ENCODE measurements around the gene CAPN10.
A peak's percentile ranks its signal among the peaks of the same experiment; 100 is the strongest.

CAPN10 gene

DNA sequence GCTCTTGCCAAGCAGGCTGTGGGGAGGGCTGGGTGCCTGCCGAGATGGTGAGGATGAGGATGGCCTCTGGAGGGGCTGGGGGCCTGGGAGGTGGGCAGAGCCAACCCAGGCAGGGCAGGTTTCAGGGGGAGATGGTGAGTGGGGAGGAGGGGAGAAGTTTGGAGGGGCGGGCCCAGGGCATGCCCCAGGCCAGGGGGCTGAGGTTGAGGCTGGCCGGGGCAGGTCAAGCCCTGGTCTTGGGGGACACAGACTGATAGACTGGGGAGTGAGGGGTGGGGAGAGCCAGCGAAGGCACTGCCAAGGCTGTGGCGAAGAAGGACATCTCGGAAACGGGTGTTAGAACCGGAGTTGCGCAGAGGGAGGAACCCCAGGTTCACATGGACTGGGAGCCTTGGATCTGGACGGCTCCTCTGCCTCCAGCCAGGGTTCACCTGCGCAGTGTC lies 12.6 kb downstream of the CAPN10 start:
- H3K4me1 ChIP-seq: peaks cover 0 to 26% (median 21%) of the 10 kb centered on the region in 4 donors
- intact Hi-C loops (cut with DNase I; ENCODE audit: low total_unique reads): loop anchor here (10.0 kb wide), 1 partner anchor 556 kb away; the partner anchor contains the start of gene PPP1R7
- TF ChIP-seq, protein P1, sequence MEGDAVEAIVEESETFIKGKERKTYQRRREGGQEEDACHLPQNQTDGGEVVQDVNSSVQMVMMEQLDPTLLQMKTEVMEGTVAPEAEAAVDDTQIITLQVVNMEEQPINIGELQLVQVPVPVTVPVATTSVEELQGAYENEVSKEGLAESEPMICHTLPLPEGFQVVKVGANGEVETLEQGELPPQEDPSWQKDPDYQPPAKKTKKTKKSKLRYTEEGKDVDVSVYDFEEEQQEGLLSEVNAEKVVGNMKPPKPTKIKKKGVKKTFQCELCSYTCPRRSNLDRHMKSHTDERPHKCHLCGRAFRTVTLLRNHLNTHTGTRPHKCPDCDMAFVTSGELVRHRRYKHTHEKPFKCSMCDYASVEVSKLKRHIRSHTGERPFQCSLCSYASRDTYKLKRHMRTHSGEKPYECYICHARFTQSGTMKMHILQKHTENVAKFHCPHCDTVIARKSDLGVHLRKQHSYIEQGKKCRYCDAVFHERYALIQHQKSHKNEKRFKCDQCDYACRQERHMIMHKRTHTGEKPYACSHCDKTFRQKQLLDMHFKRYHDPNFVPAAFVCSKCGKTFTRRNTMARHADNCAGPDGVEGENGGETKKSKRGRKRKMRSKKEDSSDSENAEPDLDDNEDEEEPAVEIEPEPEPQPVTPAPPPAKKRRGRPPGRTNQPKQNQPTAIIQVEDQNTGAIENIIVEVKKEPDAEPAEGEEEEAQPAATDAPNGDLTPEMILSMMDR (IDR thresholded peaks at IDR 0.05): no peak

DNA sequence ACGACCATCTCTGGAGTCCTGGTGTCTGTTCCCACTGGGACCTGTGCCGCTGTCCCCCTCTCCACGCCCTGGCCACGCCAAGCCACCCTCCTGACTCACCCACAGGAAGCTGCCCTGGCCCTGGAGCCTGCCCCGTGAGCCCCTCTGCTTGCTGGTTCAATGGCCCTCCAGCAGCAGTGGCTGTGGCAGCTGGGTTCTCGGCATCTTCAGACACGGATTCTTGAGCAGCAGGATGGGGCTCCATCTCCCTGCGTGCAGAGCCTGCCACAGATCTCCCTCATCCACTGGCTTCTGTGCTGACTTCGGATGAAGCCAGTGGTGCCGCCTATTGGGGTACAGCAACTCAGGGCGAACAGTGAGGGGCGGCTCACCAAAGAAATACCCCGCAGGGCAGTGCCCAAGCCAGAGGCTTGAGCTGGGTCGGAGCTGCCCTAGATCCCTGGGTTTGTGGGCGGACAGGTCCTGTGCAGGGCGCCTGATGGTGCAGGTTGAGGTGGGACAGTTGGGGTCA lies 14.0 kb downstream of the CAPN10 start:
- Histone ChIP-seq H3K4me3 (no peak overlapping the region), H3K36me3 (peaks cover 13 to 50% (median 24%) of the 10 kb centered on the region in 3 donors), H3K27me3 (no peaks in the 10 kb centered on the region), H3K4me1 (peaks cover 0 to 23% (median 17%) of the 10 kb centered on the region in 4 donors), H3K9me3 (no peaks in the 10 kb centered on the region), H3K27ac (no peak overlapping the region)
- TF ChIP-seq, protein P1 (IDR thresholded peaks at IDR 0.05): no peak
- DNase-seq: peak in 1 of 2 donors; percentile 53
- intact Hi-C loops (cut with DNase I; ENCODE audit: low total_unique reads): no loop called here

More for the DNA sequence above, 12.6 kb downstream of the CAPN10 start:
- no peak overlapping the region for H3K4me3 ChIP-seq
- peak in 1 of 2 donors; percentile 58 for DNase-seq
- no peaks in the 10 kb centered on the region for H3K27me3 ChIP-seq
- H3K36me3 ChIP-seq: peaks cover 13 to 60% (median 30%) of the 10 kb centered on the region in 3 donors
- no peak overlapping the region for H3K27ac ChIP-seq
- H3K9me3 ChIP-seq: no peaks in the 10 kb centered on the region

DNA sequence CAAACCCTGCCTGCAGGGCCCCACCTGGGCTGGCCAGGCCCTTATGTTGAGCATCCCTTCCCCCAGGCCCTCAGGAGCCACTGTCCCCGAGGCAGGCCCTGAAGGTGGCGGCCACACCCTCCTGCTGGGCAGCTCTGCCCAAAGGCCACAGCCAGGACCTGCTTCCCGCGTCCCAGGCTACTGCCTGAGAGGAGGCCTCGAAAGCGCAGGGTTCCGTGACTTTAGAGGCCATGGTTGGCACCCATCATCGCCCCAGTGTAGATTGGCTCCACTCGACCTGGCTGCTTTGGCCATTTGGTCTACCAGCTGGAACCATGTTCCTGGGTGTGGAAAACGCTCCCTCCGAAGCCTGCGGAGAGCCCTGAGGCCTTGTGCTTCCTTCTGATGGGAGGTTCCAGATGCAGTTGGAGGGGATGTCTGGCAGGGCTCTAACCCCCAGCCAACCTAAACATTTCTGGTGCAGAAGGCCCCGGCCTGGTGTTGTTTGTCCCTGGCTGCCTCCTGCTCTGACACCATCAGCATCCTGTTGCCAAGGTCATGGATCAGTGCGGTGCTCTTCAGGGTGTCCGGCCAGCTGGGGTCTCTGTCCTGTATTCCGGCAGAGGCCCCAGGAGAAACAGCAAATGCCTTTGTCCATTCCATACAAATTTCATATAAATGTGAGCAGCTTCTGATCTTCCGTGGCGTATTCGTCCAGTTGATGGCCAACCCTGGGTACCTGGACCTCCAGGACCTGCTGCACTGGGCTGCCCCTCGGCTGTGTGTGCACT lies 14.7 kb downstream of the CAPN10 start:
- Histone ChIP-seq H3K9me3 (no peaks in the 10 kb centered on the region), H3K4me1 (peaks cover 0 to 15% (median 9%) of the 10 kb centered on the region in 4 donors), H3K27me3 (no peaks in the 10 kb centered on the region), H3K4me3 (no peak overlapping the region), H3K36me3 (peaks cover 13 to 50% (median 22%) of the 10 kb centered on the region in 3 donors), H3K27ac (no peak overlapping the region)
- DNase-seq: peak in 1 of 2 donors; percentile 53
- TF ChIP-seq, protein P1 (IDR thresholded peaks at IDR 0.05): no peak
- intact Hi-C loops (cut with DNase I; ENCODE audit: low total_unique reads): no loop called here

DNA sequence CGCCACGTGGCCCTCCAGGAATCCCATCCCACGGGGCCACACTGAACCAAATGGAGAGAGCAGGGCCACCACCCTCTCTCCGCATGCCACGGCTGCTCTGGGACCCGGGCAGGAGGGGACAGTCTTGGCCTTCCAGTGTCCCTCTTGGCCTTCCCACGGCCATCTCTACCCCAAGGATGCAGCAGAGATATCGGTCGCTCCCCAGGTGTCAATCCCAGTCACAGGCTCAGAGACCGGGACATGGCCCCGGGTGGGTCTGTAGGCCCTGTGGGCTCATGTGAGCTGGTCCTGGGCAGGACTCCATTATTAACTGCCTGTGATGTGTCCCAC lies 15.3 kb downstream of the CAPN10 start:
- DNase-seq: peak in 1 of 2 donors; percentile 51
- intact Hi-C loops (cut with DNase I; ENCODE audit: low total_unique reads): no loop called here

DNA sequence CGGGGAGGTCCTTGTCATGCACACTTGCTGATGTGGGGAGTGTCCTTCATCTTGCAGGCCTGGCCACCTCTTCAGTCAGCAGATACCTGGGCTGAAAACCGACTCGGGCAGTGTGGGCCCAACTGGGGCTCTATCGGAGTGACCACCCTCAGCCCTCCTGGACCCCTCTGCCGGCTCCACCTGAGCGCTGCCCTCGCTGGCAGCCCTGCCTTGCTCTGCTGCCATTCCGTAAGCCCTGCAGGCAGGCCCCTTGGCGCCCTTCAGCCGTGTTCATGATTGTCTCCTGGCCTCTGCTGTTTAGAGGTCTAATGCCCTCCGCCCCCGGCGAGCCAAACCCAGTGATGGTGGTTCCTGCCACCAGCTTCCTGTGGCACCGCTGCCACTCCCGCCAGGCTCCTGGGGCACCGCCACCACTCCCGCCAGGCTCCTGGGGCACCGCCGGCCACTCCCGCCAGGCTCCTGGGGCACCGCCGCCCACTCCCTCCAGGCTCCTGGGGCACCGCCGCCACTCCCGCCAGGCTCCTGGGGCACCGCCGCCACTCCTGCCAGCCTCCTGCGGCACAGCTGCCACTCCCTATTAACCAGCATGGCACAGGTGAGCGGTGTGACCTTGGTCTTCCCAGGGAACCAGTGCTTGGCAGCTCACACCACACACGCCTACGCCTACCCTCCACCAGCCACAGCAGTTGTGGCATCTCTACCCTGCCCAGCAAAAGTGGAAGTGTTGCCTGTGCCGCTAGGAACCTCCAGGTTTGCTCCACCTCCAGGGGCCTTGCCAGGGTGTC lies 15.9 kb downstream of the CAPN10 start:
- no peak overlapping the region for H3K27ac ChIP-seq
- peaks cover 13 to 50% (median 21%) of the 10 kb centered on the region in 3 donors for H3K36me3 ChIP-seq
- H3K4me3 ChIP-seq: no peak overlapping the region
- TF ChIP-seq, protein P1 (IDR thresholded peaks at IDR 0.05): no peak
- intact Hi-C loops (cut with DNase I; ENCODE audit: low total_unique reads): no loop called here
- peaks cover 0 to 7% (median 3%) of the 10 kb centered on the region in 4 donors for H3K4me1 ChIP-seq
- no peaks in the 10 kb centered on the region for H3K9me3 ChIP-seq
- no peaks in the 10 kb centered on the region for H3K27me3 ChIP-seq
- peak in 1 of 2 donors; percentile 60 for DNase-seq

More for the DNA sequence above, 15.3 kb downstream of the CAPN10 start:
- Histone ChIP-seq H3K4me1 (peaks cover 0 to 10% (median 4%) of the 10 kb centered on the region in 4 donors), H3K9me3 (no peaks in the 10 kb centered on the region), H3K27me3 (no peaks in the 10 kb centered on the region), H3K36me3 (peaks cover 13 to 50% (median 22%) of the 10 kb centered on the region in 3 donors), H3K4me3 (no peak overlapping the region), H3K27ac (no peak overlapping the region)
- TF ChIP-seq, protein P1 (IDR thresholded peaks at IDR 0.05): no peak

All from tibial artery (tissue), 4 donors.